ENCODE measurements around the gene FBXW11.

- TF ChIP-seq CTCF (IDR thresholded peaks at IDR 0.05; ENCODE audit: insufficient read depth, low read depth, low read length) (no peak), EZH2 (IDR thresholded peaks at IDR 0.05; ENCODE audit: insufficient read depth, low read length) (no peak)
Measured at GRCh38 chr5:171882118-171882517, 124.3 kb downstream of the FBXW11 start.

Data from astrocyte (in vitro differentiated cells and primary cell).